ENCODE measurements around the gene CREB3L2. TPM values are rescaled to one million over a fixed set of nuclear protein-coding genes. Genes with fewer than 3 reads are reported as not detected.
"Not testable (repeated sequence)": the region's sequence is repeated elsewhere in the genome, so short reads cannot be mapped to it uniquely, and the experiment has no call there.

Gene CREB3L2, protein sequence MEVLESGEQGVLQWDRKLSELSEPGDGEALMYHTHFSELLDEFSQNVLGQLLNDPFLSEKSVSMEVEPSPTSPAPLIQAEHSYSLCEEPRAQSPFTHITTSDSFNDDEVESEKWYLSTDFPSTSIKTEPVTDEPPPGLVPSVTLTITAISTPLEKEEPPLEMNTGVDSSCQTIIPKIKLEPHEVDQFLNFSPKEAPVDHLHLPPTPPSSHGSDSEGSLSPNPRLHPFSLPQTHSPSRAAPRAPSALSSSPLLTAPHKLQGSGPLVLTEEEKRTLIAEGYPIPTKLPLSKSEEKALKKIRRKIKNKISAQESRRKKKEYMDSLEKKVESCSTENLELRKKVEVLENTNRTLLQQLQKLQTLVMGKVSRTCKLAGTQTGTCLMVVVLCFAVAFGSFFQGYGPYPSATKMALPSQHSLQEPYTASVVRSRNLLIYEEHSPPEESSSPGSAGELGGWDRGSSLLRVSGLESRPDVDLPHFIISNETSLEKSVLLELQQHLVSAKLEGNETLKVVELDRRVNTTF
- total RNA-seq: 175 TPM
- long read RNA-seq, transcript CREB3L2-203 (4 exons, 1,105 nt): major isoform, 5 of 72 reads
- long read RNA-seq, partial matches to known transcripts: 12 of 72 reads
- long read RNA-seq, other reads (novel, unspliced or antisense): 53 of 72 reads

DNA sequence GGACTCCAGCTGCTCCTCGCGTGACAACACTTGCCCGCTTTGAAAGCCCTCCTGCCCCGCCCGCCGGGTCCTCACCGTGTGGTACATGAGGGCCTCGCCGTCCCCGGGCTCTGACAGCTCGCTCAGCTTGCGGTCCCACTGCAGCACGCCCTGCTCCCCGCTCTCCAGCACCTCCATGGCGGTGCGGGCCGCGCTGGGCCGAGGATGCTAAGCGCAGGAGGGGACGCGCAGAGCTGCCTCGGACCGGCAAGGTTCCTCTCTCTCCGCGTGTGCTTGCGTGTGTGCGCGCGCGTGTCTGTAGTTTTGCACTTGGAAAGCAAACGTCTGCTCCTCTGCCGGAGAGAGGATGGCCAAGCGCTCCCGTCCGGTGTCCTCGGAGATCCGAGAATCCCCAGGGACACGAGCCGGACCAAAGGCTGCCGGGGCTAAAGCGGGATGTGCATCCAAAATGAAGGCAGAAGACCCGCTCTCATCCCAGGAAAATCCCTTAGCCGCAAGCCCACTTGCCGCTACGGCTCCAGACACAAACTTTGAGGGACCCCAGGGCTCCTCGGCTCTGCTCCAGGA, at the start of gene CREB3L2:
Gene CREB3L2, minus strand, starts transcription at position 558 of the 567 bp plus-strand sequence. Its CDS starts 381 bp downstream, at position 177.
- peak; percentile 92 for DNase-seq (ENCODE audit: low spot score)

DNA sequence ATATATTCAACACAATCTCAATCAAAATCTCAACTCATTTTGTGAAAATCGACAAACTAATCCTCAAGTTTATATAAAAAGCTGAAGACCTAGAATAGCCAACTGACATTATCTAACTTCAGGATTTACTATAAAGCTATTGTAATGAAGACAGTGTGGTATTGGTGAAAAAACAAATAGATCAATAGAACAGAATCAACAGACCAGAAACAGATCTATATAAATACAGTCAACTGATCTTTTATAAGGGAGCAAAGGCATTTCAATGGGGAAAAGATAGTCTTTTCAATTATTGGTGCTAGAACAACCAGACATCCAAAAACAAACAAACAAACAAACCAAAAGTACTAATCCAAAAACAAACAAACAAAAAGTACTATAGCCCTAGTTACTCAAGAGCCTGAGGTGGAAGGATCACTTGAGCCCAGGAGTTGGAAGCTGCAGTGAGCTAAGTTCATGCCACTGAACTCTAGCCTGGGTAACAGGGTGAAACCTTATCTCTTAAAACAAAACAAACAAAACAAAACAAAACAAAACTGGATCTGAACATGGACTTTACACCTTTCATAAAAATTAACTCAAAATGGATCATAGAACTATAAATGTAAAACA, 47.7 kb upstream of the CREB3L2 start:
- no peak for DNase-seq (ENCODE audit: low spot score)

GRCh38 chr7:138047907-138048306, 46.0 kb upstream of the CREB3L2 start:
- DNase-seq (ENCODE audit: low spot score): no peak

DNA sequence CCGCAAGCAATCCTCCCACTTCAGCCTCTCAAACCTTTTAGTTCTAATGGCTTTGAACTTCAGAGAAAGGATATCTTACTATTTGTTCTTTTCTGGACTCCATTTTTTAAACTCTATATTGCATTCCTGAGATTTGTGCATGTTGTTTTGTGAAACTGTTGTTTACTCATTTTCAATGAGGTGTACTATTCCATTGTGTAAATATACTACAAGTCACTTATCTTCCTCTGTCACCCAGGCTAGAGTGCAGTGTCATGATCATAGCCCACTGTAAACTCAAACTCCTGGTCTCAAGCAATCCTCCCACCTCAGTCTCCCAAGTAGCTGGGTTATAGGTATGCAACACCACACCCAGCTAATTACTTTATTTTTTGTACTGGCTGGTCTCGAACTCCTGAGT, 43.0 kb upstream of the CREB3L2 start:
- DNase-seq (ENCODE audit: low spot score): no peak

DNA sequence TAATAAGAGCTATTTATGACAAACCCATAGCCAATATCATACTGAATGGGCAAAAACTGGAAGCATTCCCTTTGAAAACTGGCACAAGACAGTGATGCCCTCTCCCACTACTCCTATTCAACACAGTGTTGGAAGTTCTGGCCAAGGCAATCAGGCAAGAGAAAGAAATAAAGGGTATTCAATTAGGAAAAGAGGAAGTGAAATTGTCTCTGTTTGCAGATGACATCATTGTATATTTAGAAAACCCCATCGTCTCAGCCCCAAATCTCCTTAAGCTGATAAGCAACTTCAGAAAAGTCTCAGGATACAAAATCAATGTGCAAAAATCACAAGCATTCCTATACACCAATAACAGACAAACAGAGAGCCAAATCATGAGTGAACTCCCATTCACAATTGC, 38.2 kb upstream of the CREB3L2 start:
- DNase-seq (ENCODE audit: low spot score): not testable (repeated sequence)

DNA sequence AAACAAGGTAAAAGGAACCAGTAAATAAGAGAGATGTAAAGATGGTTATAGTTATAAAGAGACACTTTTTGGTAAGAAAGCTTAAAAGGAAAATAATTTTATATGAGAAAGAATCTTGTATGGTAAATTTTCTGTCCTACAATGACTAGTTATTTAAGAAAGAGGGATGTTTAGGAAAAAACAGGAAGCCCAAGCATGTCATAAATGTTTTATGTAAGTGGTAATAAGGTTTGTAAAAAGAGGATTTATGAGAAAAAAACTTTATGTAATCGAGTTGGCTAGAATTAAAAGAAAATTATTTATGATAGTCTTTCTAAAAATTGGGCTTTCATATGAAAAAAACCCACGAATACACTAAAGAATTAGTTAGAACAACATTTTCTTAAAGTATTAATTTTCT, 34.2 kb upstream of the CREB3L2 start:
- no peak for DNase-seq (ENCODE audit: low spot score)

- DNase-seq (ENCODE audit: low spot score): no peak
Observed at GRCh38 chr7:138033241-138033640, 31.4 kb upstream of the CREB3L2 start.

GRCh38 chr7:138032770-138033169, 30.9 kb upstream of the CREB3L2 start:
- no peak for DNase-seq (ENCODE audit: low spot score)

DNA sequence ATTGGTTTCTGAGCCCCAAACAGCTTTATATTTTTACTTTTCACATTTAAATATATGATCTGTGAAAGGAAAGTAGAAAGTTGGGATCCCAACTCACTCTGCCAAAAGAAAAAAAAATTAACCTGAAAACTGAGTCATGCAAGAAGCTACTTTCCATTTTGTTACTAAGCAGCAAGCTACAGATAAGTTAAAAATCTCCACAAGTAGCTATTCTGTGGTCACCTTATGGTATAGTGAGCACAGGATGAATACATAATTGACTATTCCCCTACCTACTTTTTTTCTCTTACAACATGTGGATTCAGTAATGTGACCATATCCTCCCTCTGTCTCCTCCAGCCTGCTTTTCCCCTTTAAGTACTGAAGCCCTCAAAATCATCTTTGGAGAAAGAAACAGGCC, 30.3 kb upstream of the CREB3L2 start:
- DNase-seq (ENCODE audit: low spot score): no peak

DNA sequence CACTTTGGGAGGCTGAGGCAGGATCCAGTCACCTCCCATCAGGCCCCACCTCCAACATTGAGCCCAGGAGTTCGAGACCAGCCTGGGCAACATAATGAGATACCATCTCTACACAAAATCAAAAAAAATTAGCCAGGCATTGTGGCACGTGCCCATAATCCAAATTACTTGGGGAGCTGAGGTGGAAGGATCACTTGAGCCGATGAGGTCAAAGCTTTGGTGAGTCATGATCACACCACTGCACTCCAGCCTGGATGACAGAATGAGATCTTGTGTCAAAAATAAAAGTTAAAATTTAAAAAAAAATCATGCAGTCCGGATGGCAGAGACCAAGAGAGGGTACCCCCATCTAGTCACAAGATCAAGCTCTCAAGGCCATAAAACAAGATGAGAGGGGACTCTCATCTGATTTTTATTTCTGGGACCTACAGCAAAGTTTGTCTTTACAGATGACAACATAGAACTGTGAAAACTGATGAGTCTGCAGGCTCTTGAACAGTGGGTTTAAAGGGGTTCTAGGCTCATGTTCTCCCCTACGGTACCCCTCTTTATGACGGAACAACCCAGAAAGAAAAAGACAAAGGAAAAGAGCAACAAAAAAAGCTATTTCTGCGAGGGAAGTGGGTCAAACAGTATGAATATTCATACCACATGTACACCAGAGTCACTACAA, 28.9 kb upstream of the CREB3L2 start:
- no peak for DNase-seq (ENCODE audit: low spot score)

GRCh38 chr7:138029941-138030340, 28.1 kb upstream of the CREB3L2 start:
- no peak for DNase-seq (ENCODE audit: low spot score)

DNA sequence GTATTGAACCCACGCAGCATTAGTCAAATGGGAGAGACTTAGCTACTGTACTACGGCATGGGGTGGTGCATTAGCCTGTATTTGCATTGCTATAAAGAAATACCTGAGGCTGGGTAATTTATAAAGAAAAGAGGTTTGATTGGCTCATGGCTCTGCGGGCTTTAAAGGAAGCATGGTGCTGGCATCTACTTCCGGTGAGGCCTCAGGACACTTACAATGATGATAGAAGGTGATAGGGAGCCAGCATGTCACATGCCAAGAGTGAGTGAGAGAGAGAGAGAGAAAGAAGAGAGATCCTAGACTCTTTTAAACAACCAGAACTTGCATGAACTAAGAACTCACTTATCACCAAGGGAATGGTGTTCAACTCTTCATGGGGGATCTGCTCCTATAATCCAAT, 27.2 kb upstream of the CREB3L2 start:
- DNase-seq (ENCODE audit: low spot score): no peak

DNA sequence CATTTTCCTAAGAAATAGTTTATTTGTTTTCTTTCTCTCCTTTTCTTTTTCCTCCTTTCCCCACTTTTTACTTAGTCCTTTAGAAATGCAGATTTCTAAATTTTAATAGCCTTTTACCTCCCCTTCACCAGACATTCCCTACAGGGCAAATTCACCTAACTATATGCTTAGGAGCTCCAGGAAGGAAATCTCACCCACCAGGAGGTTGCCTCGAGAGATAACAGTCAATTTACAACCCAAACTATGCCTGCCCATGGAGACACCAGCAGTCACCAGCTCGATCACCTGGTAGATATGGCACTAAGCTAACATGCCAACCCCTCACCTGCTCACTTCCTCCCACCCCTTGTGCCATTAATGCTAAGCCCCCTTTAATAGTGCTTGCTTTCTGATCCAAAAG, 25.2 kb upstream of the CREB3L2 start:
- no peak for DNase-seq (ENCODE audit: low spot score)

DNA sequence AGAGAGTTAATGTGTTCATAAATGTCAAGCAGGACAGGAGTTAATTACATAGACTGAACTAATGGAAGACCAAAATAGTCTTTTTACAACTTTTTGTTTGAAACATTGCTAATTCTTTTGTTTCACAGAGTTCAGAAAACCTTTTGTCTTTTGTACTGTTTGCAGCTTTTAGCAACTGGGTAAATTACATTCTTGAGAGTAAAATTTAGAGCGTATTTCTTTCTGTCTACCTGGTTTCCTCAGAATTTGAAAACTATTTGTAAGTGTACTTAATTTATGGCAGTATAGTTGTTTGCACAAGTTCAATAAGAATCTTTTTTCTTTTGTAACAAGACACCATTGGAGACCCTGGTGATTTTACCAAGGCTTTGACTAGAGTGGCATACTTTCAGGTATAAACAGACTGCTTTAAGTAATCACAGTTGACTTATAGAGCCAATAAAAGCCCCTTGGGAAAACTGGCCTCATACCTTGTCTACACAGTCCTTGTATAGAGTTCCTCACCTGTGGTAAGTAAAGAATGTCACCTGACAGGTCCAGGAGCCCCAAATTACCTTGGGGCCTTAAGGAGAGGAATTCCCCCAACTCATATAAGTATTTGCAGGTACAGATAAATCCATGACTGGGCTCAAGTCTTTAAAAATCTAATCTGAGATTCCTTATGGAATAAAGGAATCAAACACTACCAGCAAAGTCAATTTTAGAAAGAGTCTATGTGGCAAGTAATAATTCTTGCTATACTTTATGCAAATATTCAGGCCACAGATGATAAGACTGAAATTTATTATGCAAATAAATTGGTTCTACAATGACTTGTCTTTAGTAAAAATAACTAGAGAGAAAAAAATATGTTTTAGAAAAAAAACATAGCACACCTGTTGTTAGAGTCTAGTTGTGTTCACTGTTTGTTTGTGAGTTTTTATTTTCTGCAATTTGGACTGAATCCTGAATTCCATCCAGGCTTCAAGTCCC, 23.6 kb upstream of the CREB3L2 start:
- no peak for DNase-seq (ENCODE audit: low spot score)

DNA sequence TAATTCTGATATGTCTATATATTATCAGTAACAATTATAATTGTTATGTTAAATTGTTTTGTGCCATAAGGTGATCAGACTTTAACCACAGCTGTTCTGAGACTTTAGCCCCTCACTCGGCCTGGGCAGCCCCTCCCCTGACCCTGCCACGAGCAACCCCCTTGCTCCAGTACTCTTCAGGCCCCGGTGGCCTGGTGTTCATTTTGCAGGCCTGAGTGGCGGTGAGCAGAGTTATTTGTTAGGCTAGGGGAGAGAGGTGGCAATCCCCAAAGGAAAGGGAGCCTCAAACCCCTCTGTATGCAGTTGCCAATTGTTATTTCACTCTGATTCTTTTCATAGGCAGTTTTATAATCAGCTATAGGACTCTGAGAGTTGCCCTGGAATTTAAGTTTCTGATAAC, 22.9 kb upstream of the CREB3L2 start:
- DNase-seq (ENCODE audit: low spot score): no peak

- DNase-seq (ENCODE audit: low spot score): no peak
Observed at GRCh38 chr7:138024343-138024691, 22.4 kb upstream of the CREB3L2 start.

DNA sequence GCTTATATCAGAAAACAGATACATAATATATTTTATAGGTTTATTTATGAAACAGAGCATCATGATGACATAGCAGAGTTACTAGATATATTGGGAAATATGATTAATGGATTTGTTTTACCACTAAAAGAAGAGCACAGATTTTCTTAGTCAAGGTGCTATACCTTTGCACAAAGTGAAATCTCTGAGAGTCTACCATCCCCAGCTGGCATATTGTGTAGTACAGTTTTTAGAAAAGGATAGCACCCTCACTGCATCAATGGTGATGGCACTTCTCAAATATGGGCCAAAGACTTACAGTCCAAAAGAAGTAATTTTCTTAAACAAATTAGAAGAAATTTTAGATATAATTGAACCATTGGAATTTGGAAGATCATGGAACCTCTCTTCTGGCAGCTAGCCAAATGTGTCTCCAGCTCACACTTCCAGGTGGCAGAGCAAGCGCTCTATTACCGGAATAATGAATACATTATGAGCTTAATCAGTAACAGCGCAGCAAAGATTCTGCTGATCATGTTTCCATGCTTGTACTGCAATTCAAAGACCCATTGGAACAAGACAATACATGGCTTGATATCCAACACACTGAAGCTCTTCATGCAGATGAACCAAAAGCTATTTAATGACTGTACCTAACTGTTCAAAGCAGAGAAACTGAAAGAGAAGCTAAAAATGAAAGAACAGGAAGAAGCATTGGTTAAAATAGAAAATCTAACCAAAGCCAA, 21.9 kb upstream of the CREB3L2 start:
- no peak for DNase-seq (ENCODE audit: low spot score)

DNA sequence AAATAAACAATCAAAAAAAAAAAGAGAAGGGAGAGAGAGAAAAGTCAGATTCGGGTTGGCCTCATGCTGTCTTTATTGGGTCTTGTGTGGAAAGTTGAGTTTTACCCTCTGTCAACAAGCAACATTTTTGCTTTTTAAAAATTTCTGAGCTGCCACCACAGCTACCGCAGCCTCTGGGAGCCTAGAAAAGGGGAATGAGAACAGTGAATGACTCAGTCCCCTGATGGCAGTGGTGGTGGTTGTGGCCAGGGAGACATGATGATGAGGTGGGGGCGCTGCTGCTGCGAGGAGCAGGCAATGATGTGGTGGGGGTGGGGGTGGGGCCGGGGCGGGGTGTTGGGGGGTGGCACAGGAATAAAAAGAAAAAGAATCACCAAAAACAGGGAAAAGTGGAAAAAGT, 20.0 kb upstream of the CREB3L2 start:
- no peak for DNase-seq (ENCODE audit: low spot score)

DNA sequence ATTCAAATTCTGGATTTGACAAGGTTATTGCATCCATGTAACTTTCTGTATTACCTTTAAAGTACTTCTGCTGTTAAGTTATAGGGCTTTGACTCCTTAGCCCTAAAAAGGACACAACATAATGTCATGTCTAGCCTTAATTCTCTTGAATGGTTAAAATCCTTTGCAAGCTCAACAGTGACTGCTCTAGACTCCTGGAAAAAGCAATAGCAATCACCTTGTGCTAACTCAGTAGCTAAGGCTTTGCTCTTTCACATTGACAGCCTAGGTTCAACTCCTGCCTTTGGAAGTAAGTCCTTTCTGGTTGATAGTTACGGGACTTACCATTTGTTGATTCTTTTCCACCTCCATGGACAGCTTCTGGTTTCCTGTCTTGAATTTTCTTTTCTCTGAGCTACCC, 16.1 kb upstream of the CREB3L2 start:
- DNase-seq (ENCODE audit: low spot score): no peak

- DNase-seq (ENCODE audit: low spot score): no peak
Observed at GRCh38 chr7:138015096-138015495, 13.2 kb upstream of the CREB3L2 start.
